ENCODE measurements around the gene IRF9.
"Not testable (repeated sequence)": the region's sequence is repeated elsewhere in the genome, so short reads cannot be mapped to it uniquely, and the experiment has no call there.

IRF9 gene

DNA sequence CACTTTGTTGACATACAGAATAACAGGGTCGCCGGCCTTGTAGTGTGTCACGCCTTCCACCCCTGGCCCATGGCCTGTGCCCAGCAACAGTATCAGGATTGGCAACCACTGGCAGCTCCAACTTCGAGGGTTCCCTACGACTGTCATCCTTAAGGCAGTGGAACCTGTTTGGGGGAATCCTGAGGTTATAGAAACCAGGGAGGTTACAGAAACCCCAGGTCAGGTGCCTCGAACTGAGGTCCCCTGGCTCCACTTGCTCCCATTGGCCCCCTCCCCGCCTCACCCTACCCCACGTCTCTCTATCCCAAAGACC lies 33.8 kb downstream of the IRF9 start:
- no peak for DNase-seq (ENCODE audit: low read depth in 2 of 2)

- peak; percentile 78 to 79 for DNase-seq (ENCODE audit: low read depth in 2 of 2)
Measured at GRCh38 chr14:24195186-24196070, 34.4 kb downstream of the IRF9 start, which contains the start of gene TM9SF1. TSS of gene TM9SF1 (minus strand) at chr14:24195441. CDS start at chr14:24195019, 422 bp downstream.

- no peak for DNase-seq (ENCODE audit: low read depth in 2 of 2)
Measured at GRCh38 chr14:24196071-24197055, 35.3 kb downstream of the IRF9 start.

DNA sequence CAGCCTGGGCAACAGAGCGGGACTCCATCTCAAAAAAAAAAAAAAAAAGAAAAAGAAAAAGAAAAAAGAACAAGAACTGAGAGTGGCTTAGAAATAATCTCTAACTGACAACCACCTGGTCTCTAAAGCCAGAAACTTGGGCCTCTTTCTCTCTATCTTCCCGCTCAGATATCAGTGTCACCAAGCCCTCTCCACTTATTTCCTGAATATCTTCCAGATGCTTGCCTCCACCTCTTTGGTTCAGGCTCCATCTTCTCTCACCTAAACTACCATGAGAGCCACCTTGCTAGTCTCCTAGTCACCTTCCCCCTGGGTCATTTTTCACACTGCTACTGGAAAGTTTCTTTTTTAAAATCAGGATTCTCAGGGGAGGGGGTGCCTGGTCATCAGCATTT lies 36.0 kb downstream of the IRF9 start:
- DNase-seq (ENCODE audit: low read depth in 2 of 2), result no peak

- no peak for DNase-seq (ENCODE audit: low read depth in 2 of 2)
Measured at GRCh38 chr14:24198814-24199524, 37.9 kb downstream of the IRF9 start.

- not testable (repeated sequence) for DNase-seq (ENCODE audit: low read depth in 2 of 2)
Measured at GRCh38 chr14:24202538-24202937, 41.5 kb downstream of the IRF9 start.

DNA sequence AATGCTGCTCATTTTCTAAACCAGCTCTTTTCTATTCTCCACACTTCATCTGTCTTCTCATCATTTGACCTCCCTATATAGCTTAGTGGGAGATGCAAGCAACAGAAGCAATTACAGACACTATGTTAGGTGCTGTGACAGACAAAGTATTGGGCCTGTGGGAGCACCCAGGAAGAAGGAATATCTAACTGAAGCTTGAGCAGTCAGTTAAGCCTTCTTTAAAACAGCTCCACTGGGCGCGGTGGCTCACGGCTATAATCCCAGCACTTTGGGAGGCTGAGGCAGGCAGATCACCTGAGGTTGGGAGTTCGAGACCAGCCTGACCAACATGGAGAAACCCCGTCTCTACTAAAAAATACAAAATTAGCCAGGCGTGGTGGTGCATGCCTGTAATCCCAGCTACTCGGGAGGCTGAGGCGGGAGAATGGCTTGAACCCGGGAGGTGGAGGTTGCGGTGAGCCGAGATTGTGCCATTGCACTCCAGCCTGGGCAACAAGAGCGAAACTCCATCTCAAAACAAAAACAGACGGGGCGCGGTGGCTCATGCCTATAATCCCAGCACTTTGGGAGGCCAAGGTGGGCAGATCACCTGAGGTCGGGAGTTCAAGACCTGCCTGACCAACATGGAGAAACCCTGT lies 42.3 kb downstream of the IRF9 start:
- not testable (repeated sequence) for DNase-seq (ENCODE audit: low read depth in 2 of 2)

- DNase-seq (ENCODE audit: low read depth in 2 of 2), result no peak
Measured at GRCh38 chr14:24204163-24205146, 43.4 kb downstream of the IRF9 start.

DNA sequence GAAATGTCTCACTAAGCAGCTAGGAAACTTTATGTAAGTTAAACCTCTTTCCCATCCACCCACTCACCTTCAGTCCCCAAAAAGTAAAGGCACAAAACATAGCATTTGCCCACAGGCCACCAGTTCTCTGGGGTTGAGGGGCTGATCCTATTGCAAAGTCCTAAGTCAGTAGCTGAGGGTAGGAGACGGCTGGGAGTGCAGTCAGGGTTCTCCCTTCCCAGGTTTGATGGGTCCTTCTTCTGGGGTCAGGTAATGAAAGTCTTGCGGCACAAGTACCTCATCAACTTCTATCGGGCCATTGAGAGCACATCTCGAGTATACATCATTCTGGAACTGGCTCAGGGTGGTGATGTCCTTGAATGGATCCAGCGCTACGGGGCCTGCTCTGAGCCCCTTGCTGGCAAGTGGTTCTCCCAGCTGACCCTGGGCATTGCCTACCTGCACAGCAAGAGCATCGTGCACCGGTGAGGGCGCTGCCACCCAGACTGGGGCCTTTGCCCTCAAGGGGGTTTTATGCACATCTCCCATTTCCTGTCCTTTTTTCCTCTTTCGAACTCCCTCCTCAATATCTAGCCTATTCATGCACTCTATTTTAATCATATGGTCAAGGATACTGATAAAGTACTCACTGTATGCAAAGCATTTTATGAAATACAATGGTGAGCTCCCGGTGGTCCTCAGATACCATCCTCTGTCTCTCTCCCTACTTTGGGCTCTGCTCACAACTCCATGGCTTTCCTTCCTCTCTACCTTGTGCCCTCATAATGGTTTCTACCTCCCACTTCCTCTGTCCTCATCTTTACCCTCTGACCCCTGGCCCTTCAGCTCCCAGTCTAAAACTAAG lies 45.4 kb downstream of the IRF9 start:
- no peak for DNase-seq (ENCODE audit: low read depth in 2 of 2)

DNA sequence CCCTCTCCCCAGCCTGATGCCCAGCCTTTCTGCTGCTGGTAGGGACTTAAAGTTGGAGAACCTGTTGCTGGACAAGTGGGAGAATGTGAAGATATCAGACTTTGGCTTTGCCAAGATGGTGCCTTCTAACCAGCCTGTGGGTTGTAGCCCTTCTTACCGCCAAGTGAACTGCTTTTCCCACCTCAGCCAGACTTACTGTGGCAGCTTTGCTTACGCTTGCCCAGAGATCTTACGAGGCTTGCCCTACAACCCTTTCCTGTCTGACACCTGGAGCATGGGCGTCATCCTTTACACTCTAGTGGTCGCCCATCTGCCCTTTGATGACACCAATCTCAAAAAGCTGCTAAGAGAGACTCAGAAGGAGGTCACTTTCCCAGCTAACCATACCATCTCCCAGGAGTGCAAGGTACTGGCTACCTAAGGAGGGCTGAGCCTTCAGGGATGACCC lies 46.1 kb downstream of the IRF9 start:
- no peak for DNase-seq (ENCODE audit: low read depth in 2 of 2)

- DNase-seq (ENCODE audit: low read depth in 2 of 2), result no peak
Measured at GRCh38 chr14:24207625-24208024, 46.6 kb downstream of the IRF9 start.

GRCh38 chr14:24211311-24211710 lies 50.2 kb downstream of the IRF9 start:
- DNase-seq (ENCODE audit: low read depth in 2 of 2), result no peak

DNA sequence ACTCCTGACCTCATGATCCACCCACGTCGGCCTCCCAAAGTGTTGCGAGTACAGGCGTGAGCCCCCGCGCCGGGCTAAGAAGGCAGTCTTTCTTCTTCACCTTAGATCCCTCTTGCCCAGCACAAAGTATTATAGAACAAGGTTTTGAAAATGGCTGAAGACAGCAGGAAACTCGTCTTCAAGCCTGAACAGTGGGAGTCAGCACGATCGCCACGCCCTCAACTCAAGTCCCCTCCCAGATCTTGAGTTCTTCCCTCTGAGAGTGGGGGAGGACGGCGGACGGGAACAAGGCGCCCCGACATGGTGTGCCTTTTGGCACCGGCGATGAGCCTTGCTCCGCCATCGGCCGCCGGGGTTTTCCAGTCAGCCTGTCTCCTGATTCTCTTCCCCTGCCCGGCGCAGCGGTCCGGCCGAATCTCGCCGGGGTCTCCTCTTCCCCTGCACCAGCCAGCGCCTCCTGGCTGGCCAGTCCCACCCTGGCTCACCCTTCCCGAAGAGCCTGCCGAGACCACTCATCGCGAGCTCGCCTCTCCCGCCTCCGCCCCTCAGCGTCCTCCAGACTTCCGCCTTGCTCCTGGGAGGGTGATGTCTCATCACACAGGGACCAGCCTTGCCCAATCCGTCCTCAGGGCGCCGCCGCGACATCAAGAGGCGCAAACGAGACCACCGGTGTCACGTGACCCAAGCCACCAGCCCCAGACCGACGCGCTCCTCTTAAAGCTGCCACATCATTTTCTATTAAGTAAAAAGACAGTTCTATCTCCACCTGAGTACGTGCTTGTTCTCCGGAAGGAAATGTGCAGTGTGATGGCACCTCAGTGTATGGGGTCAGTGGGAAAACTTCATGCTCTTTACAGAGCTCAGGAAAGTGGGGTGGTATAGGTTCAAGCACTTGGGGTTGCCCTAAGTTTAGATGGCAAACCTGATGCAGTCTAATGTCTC lies 52.1 kb downstream of the IRF9 start, which contains the start of gene CHMP4A:
Gene CHMP4A, minus strand, starts transcription at position 565 of the 942 bp plus-strand sequence. Its CDS starts 49 bp downstream, at position 516.
- peak; percentile 92 to 95 for DNase-seq (ENCODE audit: low read depth in 2 of 2)

- no peak for DNase-seq (ENCODE audit: low read depth in 2 of 2)
Measured at GRCh38 chr14:24213866-24214662, 53.0 kb downstream of the IRF9 start.

DNA sequence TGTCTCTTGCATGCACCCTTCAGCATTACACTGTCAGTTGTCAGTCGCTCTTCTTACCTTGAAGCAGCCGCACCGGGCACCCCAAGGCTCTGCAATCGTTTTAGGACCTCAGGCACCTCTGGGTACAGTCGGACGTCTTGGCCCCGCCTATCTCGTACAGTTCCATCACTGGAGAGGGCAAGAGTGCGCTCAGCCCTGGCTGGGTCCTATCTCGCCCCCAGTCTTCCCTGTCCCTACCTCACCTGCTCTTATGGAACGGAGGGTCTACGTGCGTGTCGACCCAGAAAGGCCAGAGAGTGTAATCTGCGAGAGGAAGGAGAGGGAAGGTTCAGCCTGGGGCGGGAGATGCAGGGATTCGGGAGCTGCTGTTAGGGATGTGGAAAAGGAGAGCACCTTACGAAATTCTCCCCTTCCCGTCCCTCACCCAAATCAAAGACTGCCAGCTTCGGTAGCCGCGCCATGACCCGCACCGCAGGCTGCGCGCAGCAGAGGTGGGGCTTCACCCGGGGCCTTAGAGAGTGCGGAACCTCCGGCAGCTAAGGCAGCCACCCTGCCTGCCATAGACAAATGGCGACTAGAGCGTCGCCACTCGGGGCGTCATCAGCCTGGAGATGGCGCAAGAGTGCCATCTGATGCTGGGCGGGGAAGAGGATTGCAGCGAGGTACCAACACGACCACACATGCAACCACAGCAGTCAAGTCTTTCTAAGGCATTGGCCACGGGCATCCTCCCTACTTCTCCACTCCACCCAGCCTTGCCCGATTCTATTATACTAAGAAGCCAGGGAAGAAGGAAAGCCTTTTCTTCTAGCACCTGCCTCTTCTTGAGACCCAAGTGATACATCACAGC lies 54.7 kb downstream of the IRF9 start, which contains the start of gene MDP1:
Gene MDP1, minus strand, starts transcription at position 572 of the 850 bp plus-strand sequence. Its CDS starts 111 bp downstream, at position 461.
- peak; percentile 68 to 77 for DNase-seq (ENCODE audit: low read depth in 2 of 2)
